Keratinocyte (primary cell): ENCODE measurements around the gene RDH13. TPM values are rescaled to one million over a fixed set of nuclear protein-coding genes. Genes with fewer than 3 reads are reported as not detected.

ENCODE experiments used
- DNase-seq: peaks from one replicate; pipeline ENCODE4 v3.0.0-alpha.2; 2011; ENCODE audit warnings: low read depth, missing footprints, low spot score
- FAIRE-seq: peaks from 2 replicates; lab custom pipeline; 2011; peaks lifted over from hg19 to GRCh38; lab: Jason Lieb, UNC
- H2AFZ ChIP-seq: 2 replicates; pipeline ENCODE4 v1.6.0; 2012; ENCODE audit warnings: low read length, control low read depth, inconsistent platforms; ENCODE audit not compliant: control insufficient read depth
- H3K27ac ChIP-seq: 2 replicates; pipeline ENCODE4 v1.5.1; 2011; ENCODE audit warnings: low read length; ENCODE audit not compliant: control insufficient read depth, insufficient read depth
- H3K27me3 ChIP-seq: 3 replicates; pipeline ENCODE4 v1.6.0; 2011; ENCODE audit warnings: low read length; ENCODE audit not compliant: control insufficient read depth, insufficient read depth; ENCODE audit errors: extremely low read depth
- H3K36me3 ChIP-seq, 2 experiments: 2 replicates in 1 of 2; 3 replicates in 1 of 2; pipeline ENCODE4 v1.5.1; 2011; ENCODE audit warnings: low read length in 2 of 2, mild to moderate bottlenecking in 1 of 2; ENCODE audit not compliant: control insufficient read depth in 2 of 2, insufficient read depth in 2 of 2; ENCODE audit errors: extremely low read depth in 1 of 2
- H3K4me1 ChIP-seq: 3 replicates; pipeline ENCODE4 v1.5.1; 2011; ENCODE audit warnings: low read length; ENCODE audit not compliant: control insufficient read depth, insufficient read depth; ENCODE audit errors: extremely low read depth
- H3K4me2 ChIP-seq: 3 replicates; pipeline ENCODE4 v1.6.0; 2011; ENCODE audit warnings: low read depth, low read length; ENCODE audit not compliant: control insufficient read depth, insufficient read depth; ENCODE audit errors: extremely low read depth
- H3K4me3 ChIP-seq, 3 experiments: fragments of 200-600 bp in 1 of 3; sonication (generic) in 1 of 3; 2 replicates in 2 of 3; 3 replicates in 1 of 3; pipeline ENCODE4 v1.5.1; 2011 to 2016; ENCODE audit warnings: low read length in 3 of 3, mild to moderate bottlenecking in 3 of 3, control low read depth in 2 of 3, inconsistent platforms in 1 of 3, low read depth in 1 of 3, mixed read lengths in 1 of 3, mixed run types in 1 of 3, moderate library complexity in 1 of 3; ENCODE audit not compliant: control insufficient read depth in 2 of 3, insufficient read depth in 2 of 3; ENCODE audit errors: extremely low read depth in 1 of 3
- H3K79me2 ChIP-seq: 2 replicates; pipeline ENCODE4 v1.6.0; 2012; ENCODE audit warnings: low read length; ENCODE audit not compliant: control insufficient read depth, insufficient read depth
- H3K9ac ChIP-seq: 3 replicates; pipeline ENCODE4 v1.6.0; 2011; ENCODE audit warnings: low read length; ENCODE audit not compliant: control insufficient read depth, insufficient read depth; ENCODE audit errors: extremely low read depth
- H3K9me1 ChIP-seq: 3 replicates; pipeline ENCODE4 v1.6.0; 2011; ENCODE audit warnings: low read length; ENCODE audit not compliant: control insufficient read depth, insufficient read depth; ENCODE audit errors: extremely low read depth
- H3K9me3 ChIP-seq: 2 replicates; pipeline ENCODE4 v1.5.1; 2012; ENCODE audit warnings: low read depth, low read length; ENCODE audit not compliant: control insufficient read depth
- H4K20me1 ChIP-seq: 3 replicates; pipeline ENCODE4 v1.6.0; 2011; ENCODE audit warnings: low read length; ENCODE audit not compliant: control insufficient read depth, insufficient read depth; ENCODE audit errors: extremely low read depth
- CTCF ChIP-seq, 3 experiments: IDR thresholded peaks in 1 of 3; conservative IDR thresholded peaks in 1 of 3; optimal IDR thresholded peaks in 1 of 3; 2 replicates in 2 of 3; 3 replicates in 1 of 3; pipeline versions ENCODE3 to v1.5.1; 2011; ENCODE audit warnings: low read length in 3 of 3, mild to moderate bottlenecking in 3 of 3, moderate library complexity in 2 of 3, control low read depth in 1 of 3, inconsistent platforms in 1 of 3; ENCODE audit not compliant: insufficient read depth in 2 of 3; ENCODE audit errors: extremely low read depth in 1 of 3
- EZH2 ChIP-seq: IDR thresholded peaks from one replicate; pipeline ENCODE4 v1.6.1; 2012; ENCODE audit warnings: inconsistent platforms, mild to moderate bottlenecking, low read length, moderate library complexity
- dilution Hi-C: fragments of 300-500 bp; cut with MboI; formaldehyde crosslinking; loops from one replicate; pipeline ENCODE4 v1.7.0; 2020; ENCODE audit warnings: low sequenced_read_pairs; ENCODE audit not compliant: extremely low pct_ligation_motif_present
- polyA plus RNA-seq, 5 experiments: library from polyadenylated mRNA; depleted of rRNA in 3 of 5; stranded (reverse) in 3 of 5; stranded (forward) in 1 of 5; unstranded in 1 of 5; fragments of >200 nt; gene quantifications; 1 replicate in 1 of 5; 2 replicates in 3 of 5; 3 replicates in 1 of 5; pipeline versions ENCODE4 v1.2.1 to v1.2.3, GENCODE V29; 2011 to 2012; ENCODE audit warnings: missing spikeins in 2 of 5, low read depth in 1 of 5, low replicate concordance in 1 of 5

The RDH13 gene
- polyA plus RNA-seq, 1 donor (not counting 4 experiments of a cell fraction or from before 2014, with no cell fraction given), result 10.6 TPM

DNA sequence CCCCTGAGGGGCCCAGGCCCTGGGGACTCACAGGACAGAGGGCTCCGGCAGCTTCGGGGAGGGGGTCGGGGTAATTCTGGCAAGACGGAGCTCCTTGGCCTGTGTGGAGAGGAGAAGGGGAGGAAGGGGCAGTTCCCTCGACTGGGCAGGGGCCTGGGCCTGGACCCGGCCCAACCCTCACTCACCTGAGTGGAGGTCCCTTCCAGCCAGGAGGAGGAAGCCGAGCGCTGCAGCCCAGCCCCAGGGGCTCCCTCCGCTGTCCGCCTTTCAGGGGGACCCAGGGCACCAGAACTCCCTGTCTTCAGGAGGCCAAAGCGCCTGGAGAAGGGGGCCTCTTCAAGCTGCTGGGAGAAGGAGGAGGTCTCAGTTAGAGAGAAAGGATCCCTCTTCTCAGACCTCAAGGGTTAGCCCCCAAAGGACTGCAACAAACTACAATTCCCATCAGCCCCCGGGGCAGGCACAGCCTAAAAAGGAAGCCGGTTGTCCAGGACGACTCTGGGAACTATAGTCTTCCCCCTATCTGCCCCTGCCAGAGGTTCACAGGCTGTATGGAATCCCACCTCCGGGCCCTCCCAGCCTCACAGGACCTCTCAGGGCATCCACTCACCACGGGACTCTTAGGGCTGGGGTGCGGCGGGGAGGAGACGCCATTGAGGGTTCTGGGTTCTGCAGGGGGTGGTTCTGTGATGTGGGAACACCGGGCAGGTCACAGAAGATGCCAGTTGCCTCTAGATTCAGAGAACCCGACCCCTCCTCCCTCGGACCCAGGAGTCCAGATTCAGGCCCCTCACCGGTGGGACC is 32.5 kb upstream of the RDH13 start:
- Histone ChIP-seq H3K4me2 (no peak overlapping the region), H4K20me1 (peaks cover 7% of the 10 kb centered on the region)

DNA sequence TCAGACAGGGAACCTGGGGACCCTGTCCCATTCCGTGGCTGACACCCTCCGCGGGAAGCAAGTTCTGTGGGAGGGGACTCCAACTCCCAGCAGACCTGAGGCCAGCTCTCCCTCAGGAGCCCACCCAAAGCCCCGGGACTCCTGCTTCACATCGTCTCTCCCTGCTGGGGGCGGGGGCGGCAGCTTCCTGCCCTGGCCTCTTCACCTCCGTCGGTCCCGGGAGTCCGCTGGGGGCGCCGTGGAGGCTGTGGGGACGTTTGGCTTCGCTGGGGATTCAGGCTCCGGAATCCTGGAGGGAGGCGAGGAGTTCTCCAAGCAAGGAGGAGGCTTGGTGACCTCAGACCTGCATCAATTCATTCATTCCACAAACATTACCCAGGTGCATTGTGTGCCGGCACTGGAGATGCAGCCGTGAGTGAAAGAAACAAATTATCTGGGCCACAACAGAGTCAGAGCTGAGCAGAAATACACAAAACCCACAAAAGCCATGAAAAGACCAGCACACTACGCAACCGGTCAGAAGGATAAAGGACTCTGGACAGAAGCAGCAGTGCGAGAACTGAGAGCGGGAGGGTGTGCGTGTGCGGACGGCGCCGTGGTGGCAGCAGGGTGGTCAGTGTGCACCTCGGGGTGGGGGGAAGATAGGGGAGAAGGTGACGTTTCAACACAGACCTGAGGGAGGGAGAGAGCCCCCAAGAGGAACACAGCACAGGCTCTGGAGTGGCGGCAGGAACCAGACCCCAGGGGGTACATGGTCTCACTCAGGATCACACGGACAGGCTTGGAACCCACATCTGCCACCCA is 31.7 kb upstream of the RDH13 start:
- Histone ChIP-seq H3K9me3 (no peaks in the 10 kb centered on the region), H3K4me3 (no peak overlapping the region), H3K9ac (no peak overlapping the region), H4K20me1 (peaks cover 6% of the 10 kb centered on the region), H3K9me1 (no peaks in the 10 kb centered on the region), H3K27ac (no peak overlapping the region), H3K4me1 (no peaks in the 10 kb centered on the region), H3K36me3 (peaks cover 5 to 32% of the 10 kb centered on the region in 2 experiments), H2AFZ (no peak overlapping the region), H3K79me2 (no peaks in the 10 kb centered on the region), H3K4me2 (no peak overlapping the region), H3K27me3 (no peaks in the 10 kb centered on the region)
- no peak for FAIRE-seq
- no peak for DNase-seq
- dilution Hi-C loops, result no loop called here
- no peak for TF ChIP-seq EZH2
- no peak for TF ChIP-seq CTCF (optimal IDR thresholded peaks at IDR 0.05 in 1 of 3, IDR thresholded peaks at IDR 0.05 in 1 of 3, conservative IDR thresholded peaks at IDR 0.05 in 1 of 3; ENCODE audit: extremely low read depth in 1 of 3, insufficient read depth in 2 of 3, low read length in 3 of 3)

More for the DNA sequence above, 32.5 kb upstream of the RDH13 start:
- Histone ChIP-seq H2AFZ (no peak overlapping the region), H3K27ac (no peak overlapping the region), H3K9me3 (no peaks in the 10 kb centered on the region), H3K4me3 (no peak overlapping the region), H3K79me2 (no peaks in the 10 kb centered on the region), H3K9me1 (no peaks in the 10 kb centered on the region), H3K9ac (no peak overlapping the region), H3K27me3 (no peaks in the 10 kb centered on the region), H3K4me1 (no peaks in the 10 kb centered on the region), H3K36me3 (peaks cover 5 to 32% of the 10 kb centered on the region in 2 experiments)
- TF ChIP-seq EZH2, result no peak
- TF ChIP-seq CTCF (optimal IDR thresholded peaks at IDR 0.05 in 1 of 3, IDR thresholded peaks at IDR 0.05 in 1 of 3, conservative IDR thresholded peaks at IDR 0.05 in 1 of 3; ENCODE audit: extremely low read depth in 1 of 3, insufficient read depth in 2 of 3, low read length in 3 of 3), result no peak
- dilution Hi-C loops, result no loop called here
- FAIRE-seq (no peak), DNase-seq (no peak)
